ENCODE data around the gene EXD3.

The EXD3 gene

DNA sequence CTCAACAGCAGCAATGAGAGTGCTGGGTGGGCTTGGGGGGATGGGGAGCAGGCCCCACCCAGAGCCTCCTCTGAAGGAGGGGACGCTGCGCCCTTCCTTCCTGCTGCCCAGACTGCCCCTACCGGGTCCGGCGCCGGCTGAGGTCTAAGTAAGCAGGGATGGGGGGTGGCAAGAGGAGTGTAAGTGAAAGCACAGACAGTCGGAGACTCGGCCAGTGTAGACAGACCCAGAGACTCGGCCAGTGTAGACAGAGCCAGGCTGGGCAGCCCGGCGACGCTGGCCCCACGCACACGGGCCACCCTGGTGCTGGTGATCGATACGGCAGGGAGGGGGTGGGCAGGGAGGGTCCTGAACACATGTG lies 25.6 kb upstream of the EXD3 start:
- H3K4me3 ChIP-seq: no peak overlapping the region
- DNase-seq (ENCODE audit: low spot score): no peak
- TF ChIP-seq, protein P1, sequence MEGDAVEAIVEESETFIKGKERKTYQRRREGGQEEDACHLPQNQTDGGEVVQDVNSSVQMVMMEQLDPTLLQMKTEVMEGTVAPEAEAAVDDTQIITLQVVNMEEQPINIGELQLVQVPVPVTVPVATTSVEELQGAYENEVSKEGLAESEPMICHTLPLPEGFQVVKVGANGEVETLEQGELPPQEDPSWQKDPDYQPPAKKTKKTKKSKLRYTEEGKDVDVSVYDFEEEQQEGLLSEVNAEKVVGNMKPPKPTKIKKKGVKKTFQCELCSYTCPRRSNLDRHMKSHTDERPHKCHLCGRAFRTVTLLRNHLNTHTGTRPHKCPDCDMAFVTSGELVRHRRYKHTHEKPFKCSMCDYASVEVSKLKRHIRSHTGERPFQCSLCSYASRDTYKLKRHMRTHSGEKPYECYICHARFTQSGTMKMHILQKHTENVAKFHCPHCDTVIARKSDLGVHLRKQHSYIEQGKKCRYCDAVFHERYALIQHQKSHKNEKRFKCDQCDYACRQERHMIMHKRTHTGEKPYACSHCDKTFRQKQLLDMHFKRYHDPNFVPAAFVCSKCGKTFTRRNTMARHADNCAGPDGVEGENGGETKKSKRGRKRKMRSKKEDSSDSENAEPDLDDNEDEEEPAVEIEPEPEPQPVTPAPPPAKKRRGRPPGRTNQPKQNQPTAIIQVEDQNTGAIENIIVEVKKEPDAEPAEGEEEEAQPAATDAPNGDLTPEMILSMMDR (IDR thresholded peaks at IDR 0.05): no peak

DNA sequence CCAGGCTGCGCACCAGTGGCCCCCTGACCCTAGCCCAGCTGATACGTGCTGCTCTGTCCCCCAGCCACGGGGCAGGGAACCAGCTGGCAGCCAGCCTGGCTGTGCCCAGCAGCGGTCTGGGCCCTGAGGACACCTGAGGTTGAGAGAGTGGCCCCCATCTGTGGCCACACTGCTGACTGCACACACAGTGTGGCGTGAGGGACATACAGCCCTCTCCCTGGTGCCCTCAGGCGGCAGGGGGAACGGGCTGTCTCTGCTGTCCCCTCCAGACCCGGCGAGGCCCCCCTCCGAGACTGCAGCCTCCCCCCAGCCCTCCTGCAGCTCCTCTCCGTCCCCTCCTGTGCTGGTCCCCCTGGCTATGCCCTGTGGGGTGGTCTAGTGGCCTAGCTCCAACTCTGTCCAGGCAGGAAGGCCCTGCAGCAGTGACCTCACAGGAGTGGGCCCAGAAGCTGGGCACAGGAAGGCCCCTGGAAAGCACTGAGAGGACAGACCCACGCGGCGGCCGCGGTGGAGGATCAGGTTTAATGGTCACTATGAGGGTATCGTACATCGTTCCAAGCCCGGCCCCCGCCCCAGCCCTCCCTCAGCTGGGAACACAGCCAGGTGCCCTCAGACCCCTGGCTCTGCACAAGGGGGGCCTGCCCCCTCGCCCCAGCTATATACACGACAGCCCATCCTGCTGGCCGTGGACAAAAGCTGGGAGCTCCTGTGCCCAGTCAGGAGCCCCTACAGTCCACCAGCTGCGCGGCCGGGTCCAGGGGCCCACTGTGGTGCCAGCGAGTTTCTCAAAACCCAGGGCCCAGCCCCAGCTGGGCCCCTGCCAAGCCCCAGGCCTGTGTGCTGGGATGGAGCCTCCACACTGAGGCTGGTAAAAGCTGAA lies 25.0 kb upstream of the EXD3 start:
- Histone ChIP-seq H3K4me3 (no peak overlapping the region), H3K27ac (no peak overlapping the region)
- DNase-seq (ENCODE audit: low spot score): no peak
- TF ChIP-seq, protein P1 (IDR thresholded peaks at IDR 0.05): no peak

More for the DNA sequence above, 25.6 kb upstream of the EXD3 start:
- no peak overlapping the region for H3K27ac ChIP-seq

DNA sequence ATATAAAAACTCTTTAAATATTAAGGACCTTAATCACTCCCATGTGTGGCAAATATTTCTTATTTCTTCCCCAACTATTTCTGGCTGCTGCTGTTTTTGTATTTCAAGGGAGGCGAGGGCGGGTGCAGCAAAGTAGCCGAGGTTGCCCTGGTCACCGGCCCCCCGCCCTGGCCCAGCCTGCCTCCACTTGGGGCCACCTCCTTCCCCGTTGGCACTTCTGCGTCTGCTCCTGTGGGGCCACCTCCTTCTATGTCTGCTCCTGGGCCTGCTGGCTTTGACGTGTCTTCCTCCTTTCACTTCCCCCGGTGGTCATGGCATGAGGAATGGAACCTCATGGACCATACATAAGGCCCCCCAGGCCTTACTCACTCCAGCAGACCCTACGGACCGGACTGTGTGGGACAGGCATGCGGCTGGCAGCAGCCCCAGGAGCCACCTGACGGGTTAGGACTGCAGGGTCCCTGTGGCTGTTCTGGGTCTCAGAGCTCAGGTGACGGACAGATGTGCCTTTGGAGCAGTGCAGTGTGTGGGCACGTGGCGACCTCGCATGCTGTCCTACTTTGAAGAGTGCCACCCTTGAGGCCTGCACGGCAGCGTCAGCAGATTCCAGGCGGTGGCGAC lies 24.0 kb upstream of the EXD3 start:
- no peak overlapping the region for H3K27ac ChIP-seq
- DNase-seq (ENCODE audit: low spot score): no peak
- TF ChIP-seq, protein P1 (IDR thresholded peaks at IDR 0.05): no peak
- no peak overlapping the region for H3K4me3 ChIP-seq

DNA sequence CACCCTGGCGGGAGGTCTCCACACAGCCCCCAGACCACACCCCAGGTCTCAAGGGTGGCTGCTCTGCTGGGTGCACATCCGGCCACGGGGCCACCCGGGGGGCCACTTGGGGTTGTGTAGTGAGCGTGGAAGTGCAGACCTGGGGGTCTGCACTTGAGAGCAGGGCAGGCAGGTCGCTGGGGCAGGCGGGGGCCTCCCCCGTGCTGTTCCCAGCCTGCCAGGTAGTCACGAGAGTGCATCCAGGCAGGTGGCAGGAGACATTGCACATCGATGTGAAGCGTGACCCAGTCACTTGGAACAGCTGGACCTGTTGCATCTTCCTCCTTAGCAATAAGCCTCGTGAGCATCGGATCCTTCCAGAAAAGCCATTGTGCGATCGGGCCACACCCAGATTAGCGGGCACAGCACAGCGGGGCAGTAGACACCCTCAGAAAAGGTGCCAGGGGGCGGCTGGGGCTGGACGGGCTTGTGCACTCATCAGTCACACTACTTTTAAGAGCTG lies 23.0 kb upstream of the EXD3 start:
- H3K4me3 ChIP-seq: no peak overlapping the region
- no peak overlapping the region for H3K27ac ChIP-seq
- no peak for DNase-seq (ENCODE audit: low spot score)
- TF ChIP-seq, protein P1 (IDR thresholded peaks at IDR 0.05): no peak

DNA sequence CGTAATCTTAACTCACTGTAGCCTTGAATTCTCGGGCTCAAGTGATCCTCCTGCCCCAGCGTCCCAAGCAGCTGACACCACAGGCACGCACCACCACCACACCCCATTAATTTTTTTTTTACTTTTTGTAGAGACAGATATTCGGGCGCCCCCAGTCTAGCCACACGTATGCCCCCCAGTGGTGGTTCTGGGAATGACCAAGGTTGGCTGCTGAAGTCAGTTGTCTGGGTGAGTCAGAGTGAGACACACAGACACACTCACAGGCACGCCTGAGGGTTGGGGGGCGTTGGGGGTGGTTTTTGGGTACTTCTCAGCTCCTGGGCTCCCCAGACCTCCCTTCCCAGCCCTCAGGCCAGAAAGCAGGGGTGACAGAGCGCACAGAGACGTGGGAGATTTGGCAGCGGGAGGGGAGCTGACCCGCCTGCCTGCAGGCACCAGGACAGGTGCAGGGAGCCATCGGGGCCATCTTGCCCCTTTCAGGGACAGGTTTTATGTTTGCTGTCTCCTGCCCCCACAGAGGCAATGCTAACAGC lies 22.4 kb upstream of the EXD3 start:
- no peak for DNase-seq (ENCODE audit: low spot score)
- TF ChIP-seq, protein P1 (IDR thresholded peaks at IDR 0.05): peak; percentile 59
- H3K27ac ChIP-seq: no peak overlapping the region
- no peak overlapping the region for H3K4me3 ChIP-seq

DNA sequence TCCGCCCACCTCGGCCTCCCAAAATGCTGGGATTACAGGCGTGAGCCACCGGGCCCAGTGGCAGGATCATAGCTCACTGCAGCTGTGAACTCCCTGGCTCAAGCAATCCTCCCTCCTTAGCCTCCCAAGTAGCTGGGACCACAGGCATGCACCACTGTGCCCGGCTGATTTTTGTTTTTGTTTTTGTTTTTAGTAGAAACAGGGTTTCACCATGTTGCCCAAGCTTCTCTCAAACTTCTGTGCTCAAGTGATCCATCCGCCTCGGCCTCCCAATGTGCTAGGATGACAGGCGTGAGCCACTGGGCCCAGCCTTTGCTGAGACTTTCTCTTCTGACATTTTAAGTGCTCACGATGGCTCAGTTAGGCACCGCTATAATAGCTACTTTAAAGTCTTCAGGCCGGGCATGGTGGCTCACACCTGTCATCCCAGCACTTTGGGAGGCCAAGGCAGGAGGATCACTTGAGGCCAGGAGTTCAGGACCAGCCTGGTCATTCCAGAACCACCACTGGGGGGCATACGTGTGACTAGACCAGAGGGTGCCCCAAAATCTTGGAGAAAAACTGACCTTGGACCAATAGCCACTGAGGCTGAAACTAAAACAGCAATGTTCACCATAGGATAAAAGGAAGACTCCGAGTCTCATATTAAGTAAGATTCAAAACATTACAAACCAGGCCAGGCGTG lies 21.3 kb upstream of the EXD3 start:
- TF ChIP-seq, protein P1 (IDR thresholded peaks at IDR 0.05): no peak
- no peak overlapping the region for H3K4me3 ChIP-seq
- DNase-seq (ENCODE audit: low spot score): no peak
- H3K27ac ChIP-seq: no peak overlapping the region
